ENCODE results near the gene RASSF9. TPM values are rescaled to one million over a fixed set of nuclear protein-coding genes. Genes with fewer than 3 reads are reported as not detected.

The RASSF9 gene
- total and polyA plus RNA-seq, 10 of the 15 experiments (the other 5 are each of a cell fraction or from before 2014, with no cell fraction given): under 0.01 to 0.10 TPM; not detected in 8

- no peak for TF ChIP-seq CEBPZ (IDR thresholded peaks at IDR 0.05; ENCODE audit: low read depth, low read length)
Observed at GRCh38 chr12:85755760-85756159, 80.4 kb downstream of the RASSF9 start (continued).

Other genes starting within 250 kb of the RASSF9 start
- gene NTS, start 37.9 kb upstream of the RASSF9 start, total RNA-seq (2014; rRNA removed): not detected in 2 replicates
- not detected in 2 replicates for gene NTS, start 37.9 kb upstream of the RASSF9 start, total RNA-seq (2014; rRNA removed; fragmentation: Illumina TruSeq; extraction: Trizol)
- not detected in 2 replicates for gene NTS, start 37.9 kb upstream of the RASSF9 start, total RNA-seq (2021)
- gene NTS, start 37.9 kb upstream of the RASSF9 start, polyA plus RNA-seq (2011; rRNA removed): 0.05 TPM in 1 of 2 replicates, not detected in the other
- not detected in 2 replicates for gene NTS, start 37.9 kb upstream of the RASSF9 start, polyA plus RNA-seq (2014; fragmentation: Illumina TruSeq; extraction: Trizol)
- under 1 TPM in 1 of 2 experiments, not detected in 1; 0.11 TPM for gene NTS, start 37.9 kb upstream of the RASSF9 start, polyA plus RNA-seq (2014; fragmentation: Nextera tagmentation; extraction: Ambion mirVana)
- gene NTS, start 37.9 kb upstream of the RASSF9 start, polyA plus RNA-seq (2014; rRNA removed): not detected in 2 replicates
- not detected for gene NTS, start 37.9 kb upstream of the RASSF9 start, polyA plus RNA-seq (2016; fragmentation: Nextera tagmentation; extraction: Ambion mirVana)